ENCODE measurements around the gene LILRA5. TPM values are rescaled to one million over a fixed set of nuclear protein-coding genes. Genes with fewer than 3 reads are reported as not detected.
A peak's percentile ranks its signal among the peaks of the same experiment; 100 is the strongest.
"Not testable (repeated sequence)": the region's sequence is repeated elsewhere in the genome, so short reads cannot be mapped to it uniquely, and the experiment has no call there.

LILRA5 gene
- total RNA-seq, 3 donors from 2014 or later = not detected

DNA sequence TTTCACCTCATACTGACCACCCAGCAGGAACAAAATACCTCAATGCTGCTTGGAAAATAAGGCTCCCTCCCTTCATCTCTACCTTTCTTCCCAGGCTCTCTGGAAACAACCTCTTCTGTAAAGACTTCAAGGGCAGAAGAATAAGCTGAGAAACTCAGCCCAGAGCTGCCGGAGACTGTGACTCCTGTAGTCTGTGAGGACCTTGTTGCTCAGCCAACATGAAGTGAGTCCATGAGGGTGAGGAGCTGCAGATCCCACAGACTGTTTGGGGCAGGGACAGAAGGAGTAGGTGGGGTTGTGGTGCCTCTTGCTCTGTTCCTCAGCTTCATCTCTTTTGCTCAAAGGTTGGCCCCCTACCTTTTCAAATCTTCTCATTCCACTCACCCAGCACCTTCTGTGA, 7.8 kb downstream of the LILRA5 start:
- DNase-seq = no peak
- H3K4me3 Mint-ChIP-seq = no peak overlapping the region

DNA sequence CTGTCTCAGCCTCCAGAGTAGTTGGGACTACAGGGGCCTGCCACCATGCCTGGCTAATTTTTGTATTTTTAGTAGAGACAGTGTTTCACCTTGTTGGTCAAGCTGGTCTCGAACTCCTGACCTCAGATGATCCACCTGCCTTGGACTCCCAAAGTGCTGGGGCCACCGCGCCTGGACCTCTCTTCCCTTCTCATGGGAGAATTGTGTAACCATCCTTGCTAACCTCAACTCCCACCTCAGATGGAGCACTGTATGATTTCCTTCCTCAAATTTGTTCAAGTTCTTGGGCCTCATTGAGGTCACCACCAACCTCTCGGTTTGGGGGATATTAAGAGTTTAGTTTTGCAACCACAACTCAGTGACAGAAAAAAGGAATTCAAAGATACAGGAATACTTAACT, 10.7 kb downstream of the LILRA5 start:
- DNase-seq (no peak), ATAC-seq (no peak)
- H3K27me3 Mint-ChIP-seq (ENCODE audit: low read depth) = peaks cover 12% of the 10 kb centered on the region
- no peak overlapping the region for H3K4me3 Mint-ChIP-seq
- H3K9me3 Mint-ChIP-seq = no peaks in the 10 kb centered on the region
- H3K4me1 Mint-ChIP-seq (ENCODE audit: low read depth) = peaks cover 22% of the 10 kb centered on the region
- no peaks in the 10 kb centered on the region for H3K36me3 Mint-ChIP-seq (ENCODE audit: insufficient read depth)

More for the DNA sequence above, 7.8 kb downstream of the LILRA5 start:
- Mint-ChIP-seq H3K9me3 (no peaks in the 10 kb centered on the region), H3K36me3 (ENCODE audit: insufficient read depth) (no peaks in the 10 kb centered on the region), H3K27me3 (ENCODE audit: low read depth) (peaks cover 10% of the 10 kb centered on the region), H3K4me1 (ENCODE audit: low read depth) (peaks cover 22% of the 10 kb centered on the region)
- no peak for ATAC-seq

DNA sequence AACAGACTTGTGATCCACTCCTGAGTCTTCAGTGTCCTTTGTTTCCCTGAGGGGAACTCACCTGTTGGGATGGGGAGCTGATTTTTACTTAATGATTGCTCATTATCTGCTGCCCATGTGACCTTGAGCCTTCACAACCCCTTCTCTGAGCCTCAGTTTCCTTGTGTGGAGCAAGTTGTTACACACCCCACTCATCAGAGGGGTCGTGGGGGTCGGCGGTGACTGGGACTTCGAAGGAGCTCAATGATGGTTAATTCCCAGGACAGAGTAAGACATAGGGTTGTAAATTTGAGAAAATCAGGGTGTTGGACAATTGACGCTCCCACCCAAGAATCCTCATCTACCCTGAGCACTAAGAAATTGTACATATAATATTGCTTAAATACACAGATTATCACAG, 13.5 kb downstream of the LILRA5 start:
- no peak overlapping the region for H3K4me3 Mint-ChIP-seq
- peaks cover 10% of the 10 kb centered on the region for H3K4me1 Mint-ChIP-seq (ENCODE audit: low read depth)
- peaks cover under 1% of the 10 kb centered on the region for H3K9me3 Mint-ChIP-seq
- DNase-seq (no peak), ATAC-seq (no peak)
- no peaks in the 10 kb centered on the region for H3K36me3 Mint-ChIP-seq (ENCODE audit: insufficient read depth)
- H3K27me3 Mint-ChIP-seq (ENCODE audit: low read depth) = peaks cover 8% of the 10 kb centered on the region

DNA sequence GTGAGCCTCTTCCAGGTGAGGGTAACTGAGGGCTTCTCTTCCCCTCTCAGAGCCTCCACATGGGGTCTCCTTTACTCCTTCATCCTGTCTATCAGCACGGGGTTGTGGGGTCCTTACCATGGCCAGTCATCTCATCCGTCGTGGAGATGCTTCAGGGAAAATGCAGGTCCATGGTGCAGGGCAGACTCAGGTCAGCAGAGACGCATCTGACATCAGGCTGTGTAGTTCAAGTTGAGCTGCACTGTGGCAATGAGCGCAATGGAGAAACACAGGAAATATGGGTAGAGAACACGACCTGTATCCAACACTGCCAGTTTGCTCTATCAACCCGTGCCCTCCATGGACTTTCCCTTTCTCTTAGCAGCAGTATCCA, 13.9 kb downstream of the LILRA5 start:
- no peak for ATAC-seq
- H3K4me3 Mint-ChIP-seq = no peak overlapping the region
- DNase-seq = no peak
- peaks cover 12% of the 10 kb centered on the region for H3K27me3 Mint-ChIP-seq (ENCODE audit: low read depth)
- H3K9me3 Mint-ChIP-seq = peaks cover 3% of the 10 kb centered on the region
- H3K4me1 Mint-ChIP-seq (ENCODE audit: low read depth) = peaks cover 6% of the 10 kb centered on the region
- no peaks in the 10 kb centered on the region for H3K36me3 Mint-ChIP-seq (ENCODE audit: insufficient read depth)

DNA sequence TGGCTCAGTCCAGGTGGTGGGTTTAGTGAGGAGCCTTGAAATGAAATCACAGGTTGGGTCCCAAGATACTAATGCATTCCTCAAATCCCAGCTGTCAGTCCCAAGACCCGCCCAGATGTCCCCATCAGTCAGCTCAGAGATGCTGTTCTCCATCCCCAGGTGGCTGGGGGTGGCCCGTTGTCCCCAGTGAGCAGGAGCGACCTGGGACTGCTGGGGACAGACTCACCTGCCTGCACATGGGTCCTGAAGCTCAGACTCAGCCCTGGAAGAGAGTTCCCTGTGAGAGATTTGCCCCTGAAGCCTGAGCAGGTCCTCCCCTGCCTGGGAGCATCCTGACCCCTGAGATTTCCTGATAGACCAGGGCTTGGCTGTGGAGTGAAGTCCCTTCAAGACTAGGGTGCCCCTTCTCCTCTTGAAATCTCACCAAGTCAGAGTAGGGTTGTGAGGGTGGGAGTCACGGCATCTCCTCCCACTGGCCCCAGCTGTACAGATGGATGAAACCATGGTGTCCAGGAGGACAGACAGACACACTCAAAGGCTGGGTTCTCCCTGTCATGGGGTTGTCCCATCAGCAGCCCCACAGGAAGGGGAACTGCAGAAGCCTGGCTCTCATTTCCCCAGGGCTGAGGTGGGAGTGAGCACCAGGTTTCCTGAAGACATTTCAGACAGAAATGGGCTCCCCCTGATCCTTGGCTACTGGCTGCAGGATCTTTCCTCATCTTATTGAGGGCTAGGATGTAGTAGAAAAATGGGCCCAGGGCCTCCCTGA, 14.4 kb downstream of the LILRA5 start:
- H3K4me1 Mint-ChIP-seq (ENCODE audit: low read depth) = peaks cover under 1% of the 10 kb centered on the region
- ATAC-seq (no peak), DNase-seq (no peak)
- peaks cover 14% of the 10 kb centered on the region for H3K27me3 Mint-ChIP-seq (ENCODE audit: low read depth)
- H3K9me3 Mint-ChIP-seq = peaks cover 3% of the 10 kb centered on the region
- H3K4me3 Mint-ChIP-seq = no peak overlapping the region
- H3K36me3 Mint-ChIP-seq (ENCODE audit: insufficient read depth) = no peaks in the 10 kb centered on the region

DNA sequence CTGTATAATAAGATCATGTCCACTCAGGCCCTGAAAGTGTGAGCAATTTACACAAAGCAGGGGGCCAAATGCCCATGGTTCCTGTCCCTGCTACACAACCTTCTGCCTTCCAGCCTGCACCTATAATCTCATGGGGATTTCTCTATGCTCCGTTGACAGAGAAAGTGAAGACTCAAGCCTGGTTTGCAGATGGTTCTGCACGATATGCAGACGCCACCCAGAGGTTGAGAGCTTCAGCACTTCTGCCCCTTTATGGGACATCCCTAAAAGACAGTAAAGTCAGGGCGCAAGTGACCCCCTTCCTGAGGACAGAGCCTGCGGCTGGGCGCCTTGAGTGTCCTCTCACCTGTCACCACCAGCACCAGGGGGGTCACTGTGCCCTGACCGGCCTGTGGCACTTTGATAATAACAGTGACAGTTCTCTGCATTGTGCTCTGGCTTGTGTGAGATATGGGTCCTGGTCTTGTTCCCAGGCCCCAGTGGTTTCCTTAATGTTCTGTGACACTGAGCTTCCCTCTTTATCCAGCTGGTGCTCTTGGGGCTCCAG, 15.1 kb downstream of the LILRA5 start:
- H3K4me3 Mint-ChIP-seq = no peak overlapping the region
- H3K36me3 Mint-ChIP-seq (ENCODE audit: insufficient read depth) = no peaks in the 10 kb centered on the region
- no peak for ATAC-seq
- peaks cover 18% of the 10 kb centered on the region for H3K27me3 Mint-ChIP-seq (ENCODE audit: low read depth)
- DNase-seq = no peak
- no peaks in the 10 kb centered on the region for H3K4me1 Mint-ChIP-seq (ENCODE audit: low read depth)
- H3K9me3 Mint-ChIP-seq = peaks cover 8% of the 10 kb centered on the region

DNA sequence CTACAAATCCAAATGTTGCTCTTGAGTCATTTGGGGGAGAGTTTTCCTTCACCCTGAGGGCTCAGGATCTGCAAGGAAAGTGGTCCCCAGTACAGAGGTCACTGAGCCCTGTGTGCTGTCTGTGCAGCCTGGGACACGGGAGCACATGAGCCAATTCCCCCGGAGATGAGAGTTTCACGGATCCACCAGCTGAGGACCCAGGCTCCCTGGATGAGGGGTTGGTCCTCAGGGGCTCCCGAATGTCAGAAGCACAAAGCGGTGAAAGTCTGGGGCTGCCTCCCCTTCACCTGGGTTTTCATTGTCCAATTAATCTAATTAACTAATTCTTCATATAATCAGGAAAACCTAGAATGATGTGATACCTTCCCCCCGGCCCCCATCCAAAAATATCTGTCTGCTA, 18.4 kb downstream of the LILRA5 start:
- Mint-ChIP-seq H3K4me3 (no peak overlapping the region), H3K36me3 (ENCODE audit: insufficient read depth) (no peaks in the 10 kb centered on the region), H3K27me3 (ENCODE audit: low read depth) (peaks cover 24% of the 10 kb centered on the region), H3K9me3 (peaks cover 8% of the 10 kb centered on the region), H3K4me1 (ENCODE audit: low read depth) (peaks cover 4% of the 10 kb centered on the region)
- ATAC-seq = no peak
- DNase-seq = no peak

DNA sequence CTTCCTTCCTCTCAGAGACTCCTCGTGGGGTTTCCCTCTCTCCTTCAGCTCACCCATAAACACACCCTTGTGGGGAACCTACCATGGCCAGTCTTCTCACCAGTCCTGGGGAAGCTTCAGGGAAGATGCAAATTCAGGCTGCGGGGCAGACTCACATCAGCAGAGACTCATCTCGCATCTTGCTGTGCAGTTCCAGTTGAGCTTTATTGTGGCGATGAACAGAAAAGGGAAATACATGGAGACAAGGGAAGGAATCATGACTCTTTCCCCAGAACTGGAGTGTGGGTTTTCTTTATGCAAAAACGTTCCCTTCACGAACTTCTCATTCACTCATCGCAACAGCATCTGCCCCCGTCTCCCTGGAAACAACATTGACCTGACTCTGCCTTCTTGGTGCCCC, 23.8 kb downstream of the LILRA5 start:
- not testable (repeated sequence) for H3K4me1 Mint-ChIP-seq (ENCODE audit: low read depth); ATAC-seq
- peaks cover 27% of the 10 kb centered on the region for H3K27me3 Mint-ChIP-seq (ENCODE audit: low read depth)

DNA sequence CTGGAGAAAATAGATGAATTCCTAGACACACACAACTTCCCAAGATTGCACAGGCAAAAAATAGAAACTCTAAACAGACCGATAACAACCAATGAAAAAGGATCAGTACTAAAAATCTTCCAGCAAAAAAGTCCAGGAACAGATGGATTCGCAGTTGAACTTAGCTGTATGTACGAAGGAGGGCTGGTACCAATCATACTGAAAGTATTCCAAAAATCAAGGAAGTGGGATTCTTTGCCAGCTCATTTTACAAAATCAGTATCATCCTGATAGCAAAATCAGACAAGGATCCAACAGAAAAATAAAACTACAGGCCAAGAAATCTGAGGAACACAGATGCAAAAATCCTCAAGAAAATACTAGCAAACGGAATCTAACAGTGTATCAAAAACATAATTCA, 25.5 kb downstream of the LILRA5 start:
- H3K9me3 Mint-ChIP-seq = no peaks in the 10 kb centered on the region
- ATAC-seq = no peak
- peaks cover 9% of the 10 kb centered on the region for H3K4me1 Mint-ChIP-seq (ENCODE audit: low read depth)
- H3K4me3 Mint-ChIP-seq = no peak overlapping the region
- H3K36me3 Mint-ChIP-seq (ENCODE audit: insufficient read depth) = no peaks in the 10 kb centered on the region
- H3K27me3 Mint-ChIP-seq (ENCODE audit: low read depth) = peaks cover 26% of the 10 kb centered on the region
- DNase-seq = no peak

More for the DNA sequence above, 23.8 kb downstream of the LILRA5 start:
- not testable (repeated sequence) for H3K4me3 Mint-ChIP-seq; DNase-seq; H3K9me3 Mint-ChIP-seq; H3K36me3 Mint-ChIP-seq (ENCODE audit: insufficient read depth)

DNA sequence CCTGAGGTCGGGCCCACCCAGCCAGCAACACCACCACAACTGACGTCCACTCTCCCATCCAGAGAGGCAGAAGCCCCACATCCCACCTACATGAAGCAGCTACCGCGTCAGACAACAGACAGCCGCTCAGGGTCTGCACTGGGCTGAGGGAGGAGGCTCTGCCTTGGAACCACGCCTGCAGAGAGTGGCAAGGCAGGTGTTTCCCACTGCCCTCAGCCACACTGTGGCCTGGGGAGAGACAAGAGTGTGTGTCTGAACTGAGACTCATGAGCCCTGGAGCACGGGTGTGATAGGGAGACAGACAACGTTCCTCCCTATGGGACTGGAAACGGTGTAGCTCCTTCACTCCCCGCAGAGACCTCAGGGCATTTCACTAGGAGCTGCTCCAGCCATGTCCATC, 26.7 kb downstream of the LILRA5 start:
- H3K9me3 Mint-ChIP-seq; H3K4me3 Mint-ChIP-seq; DNase-seq; H3K36me3 Mint-ChIP-seq (ENCODE audit: insufficient read depth); H3K4me1 Mint-ChIP-seq (ENCODE audit: low read depth): not testable (repeated sequence)
- H3K27me3 Mint-ChIP-seq (ENCODE audit: low read depth) = peaks cover 32% of the 10 kb centered on the region
- peak in 1 of 2 donors; percentile 53 for ATAC-seq

DNA sequence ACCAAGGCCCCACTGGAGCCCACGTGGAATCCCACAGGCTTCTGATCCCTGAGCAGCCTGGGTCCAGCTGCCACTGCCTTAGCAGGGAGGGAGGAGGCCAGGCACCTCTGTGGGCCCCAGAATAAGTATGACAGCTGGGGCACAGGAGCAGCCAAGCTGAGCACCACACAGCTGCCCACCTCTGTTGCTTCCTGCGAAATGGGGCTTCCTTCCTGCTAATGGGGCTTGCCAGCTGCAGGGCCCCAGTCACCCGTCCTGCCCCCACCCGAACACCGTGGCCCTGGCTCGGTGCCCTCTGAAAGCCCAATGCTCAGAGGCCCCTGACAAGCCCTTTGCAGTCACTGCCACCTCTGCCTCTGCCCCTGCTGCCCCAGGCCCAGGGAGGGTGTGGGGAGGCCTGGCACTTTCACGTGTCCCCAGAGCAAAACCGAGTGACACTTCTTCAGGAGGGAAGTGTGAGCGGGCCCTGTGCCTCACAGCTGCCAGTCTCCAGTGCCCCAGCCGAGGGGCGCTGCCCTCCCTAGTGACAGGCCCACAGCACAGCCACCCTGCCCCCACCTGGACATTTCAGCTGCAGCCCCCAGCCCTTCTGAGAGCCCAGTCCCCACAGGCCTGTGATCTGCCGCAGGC, 27.4 kb downstream of the LILRA5 start:
- not testable (repeated sequence) for H3K36me3 Mint-ChIP-seq (ENCODE audit: insufficient read depth); H3K9me3 Mint-ChIP-seq; H3K4me1 Mint-ChIP-seq (ENCODE audit: low read depth); H3K4me3 Mint-ChIP-seq; DNase-seq
- peak; percentile 28 to 30 for ATAC-seq
- H3K27me3 Mint-ChIP-seq (ENCODE audit: low read depth) = peaks cover 39% of the 10 kb centered on the region

DNA sequence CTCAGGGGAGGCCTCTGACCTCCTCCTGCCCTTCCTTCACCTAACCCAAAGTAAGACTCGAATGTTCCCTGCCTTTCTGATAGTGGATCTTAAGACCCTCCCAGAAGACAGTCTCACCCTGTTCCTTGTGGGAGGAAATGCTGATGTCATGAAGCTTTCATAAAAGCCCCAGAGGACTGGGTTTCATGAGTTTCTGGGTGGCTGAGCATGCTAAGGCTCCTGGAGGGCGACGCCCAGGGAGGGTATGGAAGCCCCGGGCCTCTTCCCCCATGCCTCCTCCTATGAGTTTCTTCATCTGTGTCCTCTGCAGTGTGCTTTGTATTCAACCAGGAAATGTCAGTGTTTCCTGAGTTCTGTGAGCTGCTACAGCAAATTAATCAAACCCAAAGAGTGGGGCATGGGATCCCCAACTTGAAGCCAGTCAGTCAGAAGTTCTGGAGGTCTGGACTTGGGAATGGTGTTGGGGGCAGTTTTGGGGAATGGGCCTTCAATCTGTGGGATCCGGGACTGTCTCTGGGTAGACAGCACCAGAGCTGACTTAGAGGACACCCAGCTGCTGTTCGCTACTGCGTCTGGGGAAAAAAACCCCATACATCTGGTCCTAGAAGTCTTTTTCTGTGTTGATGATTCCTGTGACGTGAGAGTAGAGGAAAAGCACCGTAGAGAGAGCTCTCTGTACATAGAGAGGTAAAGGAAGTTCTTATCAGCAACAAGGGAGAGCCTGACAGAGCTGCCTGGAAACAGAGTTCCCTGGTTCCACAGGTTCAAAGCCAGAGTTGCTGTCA, 30.1 kb downstream of the LILRA5 start:
- no peak for DNase-seq
- peaks cover 41% of the 10 kb centered on the region for H3K27me3 Mint-ChIP-seq (ENCODE audit: low read depth)
- H3K4me3 Mint-ChIP-seq = no peak overlapping the region
- no peaks in the 10 kb centered on the region for H3K9me3 Mint-ChIP-seq
- ATAC-seq = no peak
- H3K4me1 Mint-ChIP-seq (ENCODE audit: low read depth) = peaks cover 7% of the 10 kb centered on the region
- H3K36me3 Mint-ChIP-seq (ENCODE audit: insufficient read depth) = no peaks in the 10 kb centered on the region

DNA sequence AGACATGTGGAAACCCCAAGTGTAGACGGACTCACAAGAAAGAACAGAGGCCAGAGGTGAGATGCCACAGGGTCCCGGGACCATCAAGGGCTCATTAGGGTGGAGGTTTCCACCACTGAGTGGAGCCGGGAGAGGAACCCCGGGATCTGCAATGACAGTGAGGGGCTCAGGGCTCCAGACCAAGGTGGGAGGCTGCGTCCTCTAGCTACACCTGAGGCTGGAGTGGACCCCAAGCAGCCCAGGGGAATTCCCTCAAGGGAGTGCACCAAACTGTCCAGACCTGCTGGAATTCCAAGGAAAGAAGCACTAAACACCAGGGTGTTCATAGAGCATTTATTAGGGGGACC, 31.3 kb downstream of the LILRA5 start:
- not testable (repeated sequence) for H3K4me1 Mint-ChIP-seq (ENCODE audit: low read depth); H3K9me3 Mint-ChIP-seq; DNase-seq; H3K36me3 Mint-ChIP-seq (ENCODE audit: insufficient read depth); ATAC-seq; H3K4me3 Mint-ChIP-seq
- peaks cover 44% of the 10 kb centered on the region for H3K27me3 Mint-ChIP-seq (ENCODE audit: low read depth)

DNA sequence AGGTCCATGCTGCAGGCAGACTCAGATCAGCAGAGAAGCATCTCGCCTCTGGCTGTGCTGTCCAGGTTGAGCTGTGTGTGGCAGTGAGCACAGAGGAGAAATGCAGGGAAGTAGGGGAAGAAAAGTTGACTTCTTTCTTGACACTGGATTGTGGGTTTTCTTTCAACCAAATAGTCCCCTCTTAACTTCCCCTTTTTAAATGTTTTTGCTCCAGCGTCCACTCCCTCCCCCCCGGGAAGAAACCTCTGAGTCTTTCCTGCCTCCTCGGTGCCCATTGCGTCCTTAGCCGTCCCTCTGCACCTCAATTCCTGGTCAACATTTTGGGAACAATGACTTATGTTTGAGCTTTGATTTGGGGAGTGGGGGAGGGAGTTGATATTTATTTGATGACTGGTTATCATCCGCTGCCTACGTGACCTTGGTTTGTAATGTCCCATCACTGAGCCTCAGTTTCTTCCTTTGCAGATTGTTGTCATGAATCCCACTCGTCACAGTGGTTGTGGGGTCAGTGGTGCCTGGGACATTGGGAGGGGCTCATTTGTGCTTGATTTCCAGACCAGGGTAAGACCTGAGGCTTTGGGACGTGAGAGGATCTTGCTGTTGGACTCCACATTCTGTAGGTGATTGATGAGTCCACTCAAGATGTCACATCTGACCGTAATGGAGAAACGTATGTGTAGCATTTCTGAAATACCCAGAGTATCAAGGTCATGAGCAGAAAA, 31.8 kb downstream of the LILRA5 start, which contains the start of gene LILRB2:
LILRB2 (minus strand) TSS at position 104 of the 722 bp plus-strand sequence. CDS start 614 bp downstream, outside the sequence.
- Mint-ChIP-seq H3K36me3 (ENCODE audit: insufficient read depth) (no peaks in the 10 kb centered on the region), H3K9me3 (no peaks in the 10 kb centered on the region), H3K4me1 (ENCODE audit: low read depth) (peaks cover 7% of the 10 kb centered on the region), H3K4me3 (no peak within 1 kb of the TSS), H3K27me3 (ENCODE audit: low read depth) (peaks cover 42% of the 10 kb centered on the region)
- DNase-seq (no peak), ATAC-seq (no peak)
